Activated T-helper 17 cell treated with anti-CD3 and anti-CD28 coated beads, Interleukin-2, amount 50 U/mL, for 72 hours (primary cell): ENCODE measurements around the gene UBQLNL. TPM values are rescaled to one million over a fixed set of nuclear protein-coding genes. Genes with fewer than 3 reads are reported as not detected.

Source experiments
- ATAC-seq: fragments of 150-1000 bp; cut with Tn5 transposase; replicated peaks from 2 replicates; pipeline ENCODE4 v1.10.0; 2021; ENCODE audit warnings: mild to moderate bottlenecking, moderate library complexity
- H3K27ac Mint-ChIP-seq: one replicate; pipeline ENCODE4 v1.8.0; 2022; ENCODE audit warnings: mixed read lengths
- H3K27me3 Mint-ChIP-seq: one replicate; pipeline ENCODE4 v1.8.0; 2022; ENCODE audit warnings: mixed read lengths
- H3K36me3 Mint-ChIP-seq: one replicate; pipeline ENCODE4 v1.8.0; 2022; ENCODE audit warnings: low read depth, mild to moderate bottlenecking, mixed read lengths
- H3K4me1 Mint-ChIP-seq: one replicate; pipeline ENCODE4 v1.8.0; 2022; ENCODE audit warnings: mixed read lengths
- H3K4me3 Mint-ChIP-seq: one replicate; pipeline ENCODE4 v1.8.0; 2022; ENCODE audit warnings: mild to moderate bottlenecking, mixed read lengths
- H3K9me3 Mint-ChIP-seq: one replicate; pipeline ENCODE4 v1.8.0; 2022; ENCODE audit warnings: mixed read lengths
- total RNA-seq, 2 donors: library from RNA; stranded (reverse); gene quantifications; one replicate each; pipeline ENCODE4 v1.2.3, GENCODE V29; 2022

UBQLNL gene
- total RNA-seq, 2 donors from 2014 or later = 0.50 TPM; not detected in 1

- Mint-ChIP-seq H3K4me3 (no peak overlapping the region), H3K36me3 (no peaks in the 10 kb centered on the region), H3K27me3 (peaks cover 4% of the 10 kb centered on the region), H3K9me3 (no peaks in the 10 kb centered on the region), H3K27ac (no peak overlapping the region), H3K4me1 (no peaks in the 10 kb centered on the region)
- ATAC-seq = no peak
These were observed 27.6 kb downstream of the UBQLNL start for GRCh38 chr11:5488798-5489399.

- no peak for ATAC-seq
- H3K27ac Mint-ChIP-seq = no peak within 1 kb of the TSS
- no peaks in the 10 kb centered on the region for H3K36me3 Mint-ChIP-seq
- no peak within 1 kb of the TSS for H3K4me3 Mint-ChIP-seq
- H3K4me1 Mint-ChIP-seq = no peaks in the 10 kb centered on the region
- H3K27me3 Mint-ChIP-seq = peaks cover 4% of the 10 kb centered on the region
- H3K9me3 Mint-ChIP-seq = no peaks in the 10 kb centered on the region
These were observed 28.1 kb downstream of the UBQLNL start, which contains the start of gene OR52D1 for GRCh38 chr11:5488385-5488784. TSS of gene OR52D1 (plus strand) at chr11:5488685. CDS start at chr11:5488707, 22 bp downstream.

GRCh38 chr11:5486421-5486820, 30.1 kb downstream of the UBQLNL start:
- peaks cover 4% of the 10 kb centered on the region for H3K27me3 Mint-ChIP-seq
- H3K27ac Mint-ChIP-seq = no peak overlapping the region
- H3K4me3 Mint-ChIP-seq = no peak overlapping the region
- H3K4me1 Mint-ChIP-seq = no peaks in the 10 kb centered on the region
- H3K36me3 Mint-ChIP-seq = no peaks in the 10 kb centered on the region
- H3K9me3 Mint-ChIP-seq = no peaks in the 10 kb centered on the region
- peak; percentile 67 for ATAC-seq

- no peak overlapping the region for H3K4me3 Mint-ChIP-seq
- no peak overlapping the region for H3K27ac Mint-ChIP-seq
- H3K9me3 Mint-ChIP-seq = no peaks in the 10 kb centered on the region
- ATAC-seq = no peak
- H3K36me3 Mint-ChIP-seq = no peaks in the 10 kb centered on the region
- peaks cover 4% of the 10 kb centered on the region for H3K27me3 Mint-ChIP-seq
- no peaks in the 10 kb centered on the region for H3K4me1 Mint-ChIP-seq
These were observed 30.5 kb downstream of the UBQLNL start for GRCh38 chr11:5486003-5486402.

- H3K4me1 Mint-ChIP-seq = no peaks in the 10 kb centered on the region
- peak; percentile 55 for ATAC-seq
- no peak overlapping the region for H3K4me3 Mint-ChIP-seq
- no peaks in the 10 kb centered on the region for H3K9me3 Mint-ChIP-seq
- peaks cover 20% of the 10 kb centered on the region for H3K27me3 Mint-ChIP-seq
- no peak overlapping the region for H3K27ac Mint-ChIP-seq
- H3K36me3 Mint-ChIP-seq = no peaks in the 10 kb centered on the region
These were observed 40.2 kb downstream of the UBQLNL start for GRCh38 chr11:5476186-5476819.

GRCh38 chr11:5473921-5474320, 42.6 kb downstream of the UBQLNL start:
- H3K4me3 Mint-ChIP-seq = no peak overlapping the region
- H3K4me1 Mint-ChIP-seq = no peaks in the 10 kb centered on the region
- H3K36me3 Mint-ChIP-seq = no peaks in the 10 kb centered on the region
- peaks cover 29% of the 10 kb centered on the region for H3K27me3 Mint-ChIP-seq
- no peak overlapping the region for H3K27ac Mint-ChIP-seq
- no peaks in the 10 kb centered on the region for H3K9me3 Mint-ChIP-seq
- ATAC-seq = no peak

GRCh38 chr11:5467527-5467926, 49.0 kb downstream of the UBQLNL start:
- H3K27me3 Mint-ChIP-seq = peaks cover 19% of the 10 kb centered on the region
- no peak overlapping the region for H3K4me3 Mint-ChIP-seq
- no peaks in the 10 kb centered on the region for H3K4me1 Mint-ChIP-seq
- H3K27ac Mint-ChIP-seq = no peak overlapping the region
- H3K36me3 Mint-ChIP-seq = no peaks in the 10 kb centered on the region
- ATAC-seq = no peak
- no peaks in the 10 kb centered on the region for H3K9me3 Mint-ChIP-seq

Other genes with a start within 250 kb of the UBQLNL start
- not detected for gene HBE1, start 246.8 kb downstream of the UBQLNL start, total RNA-seq
- not detected for gene OR51B4, start 214.8 kb downstream of the UBQLNL start, total RNA-seq
- under 1 TPM in 1 of 2 donors, not detected in 1; 0.29 TPM for gene OR51B2, start 192.4 kb downstream of the UBQLNL start, total RNA-seq
- gene OR51B5, start 173.2 kb downstream of the UBQLNL start, total RNA-seq = under 1 TPM in 1 of 2 donors, not detected in 1; 0.50 TPM
- not detected for gene OR51B6, start 165.2 kb downstream of the UBQLNL start, total RNA-seq
- gene OR51M1, start 132.9 kb downstream of the UBQLNL start, total RNA-seq = not detected
- gene OR51Q1, start 94.6 kb downstream of the UBQLNL start, total RNA-seq = not detected
- not detected for gene OR51I1, start 75.2 kb downstream of the UBQLNL start, total RNA-seq
- not detected for gene OR51I2, start 67.4 kb downstream of the UBQLNL start, total RNA-seq
- not detected for gene OR52D1, start 28.0 kb downstream of the UBQLNL start, total RNA-seq
- gene UBQLN3, start 6.7 kb downstream of the UBQLNL start, total RNA-seq = under 1 TPM in 1 of 2 donors, not detected in 1; 0.34 TPM
- under 1 TPM in 1 of 2 donors, not detected in 1; 0.34 TPM for gene OR52H1, start 31.8 kb upstream of the UBQLNL start, total RNA-seq
- not detected for gene OR52B6, start 64.2 kb upstream of the UBQLNL start, total RNA-seq
- under 1 TPM; 0.19 TPM for gene TRIM6, start 79.9 kb upstream of the UBQLNL start, total RNA-seq
- 1 to 10 TPM; 6.7 to 7.1 TPM for gene TRIM34, start 108.3 kb upstream of the UBQLNL start, total RNA-seq
- 10 to 100 TPM; 11.4 to 18.8 TPM for gene TRIM5, start 168.4 kb upstream of the UBQLNL start, total RNA-seq
- 100 to 1,000 TPM in 1 of 2 donors, 10 to 100 TPM in 1; 91.0 to 159 TPM for gene TRIM22, start 173.1 kb upstream of the UBQLNL start, total RNA-seq
- under 1 TPM in 1 of 2 donors, not detected in 1; 0.29 TPM for gene OR56B1, start 219.7 kb upstream of the UBQLNL start, total RNA-seq
- gene OR52N4, start 237.5 kb upstream of the UBQLNL start, total RNA-seq = 1 to 10 TPM in 1 of 2 donors, under 1 TPM in 1; 0.26 to 1.8 TPM